Activated naive CD8-positive, alpha-beta T cell treated with anti-CD3 and anti-CD28 coated beads, Interleukin-2, amount 10 ng/mL, durations not matched to agents 7 days and 5 days (primary cell): ENCODE measurements around the gene PABPN1. TPM values are rescaled to one million over a fixed set of nuclear protein-coding genes. Genes with fewer than 3 reads are reported as not detected.

Experiments
- ATAC-seq: fragments of 150-1000 bp; cut with Tn5 transposase; one replicate; pipeline ENCODE4 v1.10.0; 2021; ENCODE audit warnings: low read depth, moderate library complexity
- POLR2A ChIA-PET: fragments of 350-600 bp; sonication (Branson Sonifier 250); formaldehyde crosslinking; loops from one replicate; lab custom pipeline; 2021; ENCODE audit warnings: antibody characterized with exemption; lab: Charles Lee
- DNase-seq: peaks from one replicate; pipeline ENCODE4 v3.0.0; 2021
- H3K27ac Mint-ChIP-seq: one replicate; pipeline ENCODE4 v1.8.0; 2022; ENCODE audit warnings: mild to moderate bottlenecking, mixed read lengths
- H3K27me3 Mint-ChIP-seq: one replicate; pipeline ENCODE4 v1.8.0; 2022; ENCODE audit warnings: mild to moderate bottlenecking, moderate library complexity, mixed read lengths
- H3K36me3 Mint-ChIP-seq: one replicate; pipeline ENCODE4 v1.8.0; 2021; ENCODE audit warnings: mild to moderate bottlenecking, mixed read lengths
- H3K4me1 Mint-ChIP-seq: one replicate; pipeline ENCODE4 v1.8.0; 2021; ENCODE audit warnings: mixed read lengths
- H3K4me3 Mint-ChIP-seq: one replicate; pipeline ENCODE4 v1.8.0; 2022; ENCODE audit warnings: mild to moderate bottlenecking, moderate library complexity, mixed read lengths
- H3K9me3 Mint-ChIP-seq: one replicate; pipeline ENCODE4 v1.8.0; 2021; ENCODE audit warnings: mixed read lengths
- total RNA-seq, 2 experiments: library from RNA; stranded (reverse); gene quantifications; one replicate each; pipeline ENCODE4 v1.2.3, GENCODE V29; 2021

The PABPN1 gene
- total RNA-seq, 2 experiments from 2014 or later, result 207 to 208 TPM

DNA sequence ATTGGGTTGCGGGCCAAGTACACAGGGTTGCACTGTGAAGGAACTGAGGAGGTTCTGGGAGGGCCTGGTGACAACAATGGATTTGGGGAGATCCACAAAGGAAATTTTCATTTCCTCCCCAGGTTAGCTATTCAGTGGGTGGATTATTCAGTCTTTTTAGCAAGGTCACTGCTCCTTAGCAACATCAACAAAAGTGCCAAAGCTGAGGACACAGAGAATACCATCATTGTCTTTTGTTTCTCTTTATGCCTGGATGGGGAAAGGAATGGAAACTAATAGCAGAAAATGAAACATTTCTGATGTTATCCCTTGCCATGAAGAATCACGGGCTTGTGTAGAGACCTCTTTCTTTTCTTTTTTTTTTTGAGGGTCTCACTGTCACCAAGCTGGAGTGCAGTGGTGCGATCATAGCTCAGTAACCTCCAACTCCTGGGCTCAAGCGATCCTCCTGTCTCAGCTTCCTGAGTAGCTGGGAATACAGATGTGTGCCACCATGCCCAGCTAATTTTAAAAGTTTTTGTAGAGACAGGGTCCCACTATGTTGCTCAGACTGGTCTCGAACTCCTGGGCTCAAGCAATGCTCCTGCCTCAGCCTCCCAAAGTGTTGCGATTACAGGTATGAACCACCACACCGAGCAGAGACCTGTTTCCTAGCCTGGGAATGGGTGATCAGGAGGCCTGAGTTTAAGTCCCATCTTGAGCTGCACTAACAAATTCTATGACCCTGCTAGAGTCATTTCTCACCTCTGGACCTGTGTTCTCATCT lies 25.1 kb upstream of the PABPN1 start:
- Mint-ChIP-seq H3K27ac (peak overlapping the region; percentile 12), H3K4me3 (no peak overlapping the region), H3K9me3 (no peaks in the 10 kb centered on the region), H3K27me3 (no peaks in the 10 kb centered on the region), H3K4me1 (peaks cover 16% of the 10 kb centered on the region), H3K36me3 (peaks cover 2% of the 10 kb centered on the region)
- POLR2A ChIA-PET, result interaction anchor here (2.9 kb wide), 1 partner anchor 25 kb away, joined by 16 read pairs; the partner anchor contains the start of gene PABPN1
- DNase-seq (no peak), ATAC-seq (no peak)

DNA sequence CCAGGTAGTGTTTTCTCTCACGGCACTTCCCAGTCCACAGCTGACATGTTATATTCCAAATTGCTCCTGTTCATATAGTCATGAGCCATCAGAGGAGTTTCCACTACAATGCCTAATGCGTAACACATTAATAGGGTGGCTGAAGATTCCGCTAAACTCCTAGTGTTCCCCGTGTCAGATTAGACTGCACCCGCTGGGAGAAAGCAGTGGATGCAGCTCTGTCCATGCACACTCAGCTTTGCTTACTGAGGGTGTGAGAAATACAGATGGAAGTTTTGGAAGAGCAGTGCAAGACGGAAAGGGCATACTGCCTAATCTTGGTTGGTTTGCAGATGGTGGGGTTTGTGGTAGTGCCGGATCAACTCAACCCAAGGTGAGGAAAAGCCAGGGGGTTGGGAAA lies 24.2 kb upstream of the PABPN1 start:
- peak overlapping the region; percentile 12 for H3K27ac Mint-ChIP-seq
- DNase-seq, result no peak
- no peak for ATAC-seq
- H3K36me3 Mint-ChIP-seq, result peaks cover 2% of the 10 kb centered on the region
- POLR2A ChIA-PET, result interaction anchor here (2.9 kb wide), 1 partner anchor 24 kb away, joined by 16 read pairs; the partner anchor contains the start of gene PABPN1
- no peaks in the 10 kb centered on the region for H3K9me3 Mint-ChIP-seq
- no peak overlapping the region for H3K4me3 Mint-ChIP-seq
- peaks cover 16% of the 10 kb centered on the region for H3K4me1 Mint-ChIP-seq
- H3K27me3 Mint-ChIP-seq, result no peaks in the 10 kb centered on the region

DNA sequence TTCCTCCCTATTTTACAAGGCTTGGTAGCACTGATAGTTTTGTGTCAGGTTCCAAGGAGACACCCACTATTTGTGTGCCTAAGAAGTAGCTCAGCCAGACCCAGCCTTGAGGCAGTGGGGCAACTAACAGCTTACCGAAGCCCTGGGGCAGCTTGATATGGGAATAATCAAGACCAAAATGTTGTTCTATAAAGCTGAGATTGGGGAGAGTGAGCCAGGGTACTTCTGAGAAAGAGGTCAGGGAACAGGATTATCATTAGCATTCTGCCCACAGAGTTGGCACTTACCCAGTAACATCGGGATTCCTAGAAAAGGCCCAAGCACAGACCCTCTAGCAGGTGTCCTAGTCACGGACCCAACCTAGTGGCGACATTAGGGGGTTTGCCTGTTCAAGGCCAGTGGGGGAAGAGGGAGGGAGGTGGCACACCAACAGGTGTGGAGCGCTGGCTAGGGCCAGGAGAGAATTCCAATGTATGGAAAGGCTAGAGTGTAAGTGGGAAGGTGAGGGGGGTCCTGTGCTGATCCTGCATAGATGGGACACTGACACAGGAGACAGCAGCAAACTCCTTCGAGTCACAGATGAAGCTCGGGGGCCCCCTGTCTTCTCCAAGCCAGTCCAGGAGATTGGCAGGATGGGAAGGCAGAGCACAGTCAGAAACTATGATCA lies 23.5 kb upstream of the PABPN1 start:
- DNase-seq (no peak), ATAC-seq (no peak)
- Mint-ChIP-seq H3K27ac (no peak overlapping the region), H3K27me3 (no peaks in the 10 kb centered on the region), H3K4me3 (no peak overlapping the region), H3K4me1 (peaks cover 19% of the 10 kb centered on the region), H3K9me3 (no peaks in the 10 kb centered on the region), H3K36me3 (peaks cover 2% of the 10 kb centered on the region)
- POLR2A ChIA-PET, result interaction anchor here (0.6 to 2.9 kb wide), 3 partner anchors 12 to 215 kb away, joined by 3 to 16 read pairs (median 3); partner anchors contain the start of genes HOMEZ and PABPN1

DNA sequence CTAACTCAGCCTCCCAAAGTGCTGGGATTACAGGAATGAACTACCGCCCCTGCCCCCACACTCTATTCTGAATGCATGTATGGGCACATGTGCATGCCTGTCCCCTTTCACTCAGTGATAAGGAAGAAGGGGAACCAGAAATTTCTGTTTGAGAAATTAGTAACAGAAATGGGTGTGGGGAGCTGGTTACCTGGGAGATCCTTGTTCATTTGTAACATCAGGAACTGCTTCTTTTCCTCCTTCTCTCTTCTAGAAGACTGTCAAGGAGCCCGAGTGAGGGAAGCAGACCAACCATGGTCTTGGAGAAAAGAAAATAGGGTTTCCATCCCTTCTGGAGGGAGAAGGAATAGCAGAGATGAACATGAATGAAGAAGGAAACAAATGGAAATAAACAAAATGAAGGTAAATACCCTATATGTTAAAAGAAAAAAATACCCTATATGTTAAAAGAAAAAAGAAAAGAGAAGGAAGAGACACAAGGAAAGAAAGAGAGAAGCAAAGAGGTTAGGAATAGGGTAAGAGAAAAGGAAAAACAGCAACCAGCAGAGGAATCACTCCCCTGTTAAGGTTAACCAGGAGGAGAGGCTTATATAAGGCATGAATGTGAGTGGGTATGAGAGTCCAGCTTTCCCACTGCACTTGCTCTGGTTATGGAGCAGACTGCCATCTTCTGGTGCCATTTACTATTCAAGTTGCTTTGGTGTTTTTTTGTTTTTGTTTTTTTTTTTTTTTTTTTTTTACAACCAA lies 21.9 kb upstream of the PABPN1 start:
- POLR2A ChIA-PET, result interaction anchor here (6.4 kb wide), 1 partner anchor 21 kb away, joined by 182 read pairs; the partner anchor contains the start of gene PABPN1
- H3K9me3 Mint-ChIP-seq, result no peaks in the 10 kb centered on the region
- peak overlapping the region; percentile 31 for H3K27ac Mint-ChIP-seq
- H3K27me3 Mint-ChIP-seq, result no peaks in the 10 kb centered on the region
- H3K36me3 Mint-ChIP-seq, result peaks cover 2% of the 10 kb centered on the region
- peaks cover 24% of the 10 kb centered on the region for H3K4me1 Mint-ChIP-seq
- H3K4me3 Mint-ChIP-seq, result peak overlapping the region; percentile 21
- DNase-seq (no peak), ATAC-seq (no peak)

DNA sequence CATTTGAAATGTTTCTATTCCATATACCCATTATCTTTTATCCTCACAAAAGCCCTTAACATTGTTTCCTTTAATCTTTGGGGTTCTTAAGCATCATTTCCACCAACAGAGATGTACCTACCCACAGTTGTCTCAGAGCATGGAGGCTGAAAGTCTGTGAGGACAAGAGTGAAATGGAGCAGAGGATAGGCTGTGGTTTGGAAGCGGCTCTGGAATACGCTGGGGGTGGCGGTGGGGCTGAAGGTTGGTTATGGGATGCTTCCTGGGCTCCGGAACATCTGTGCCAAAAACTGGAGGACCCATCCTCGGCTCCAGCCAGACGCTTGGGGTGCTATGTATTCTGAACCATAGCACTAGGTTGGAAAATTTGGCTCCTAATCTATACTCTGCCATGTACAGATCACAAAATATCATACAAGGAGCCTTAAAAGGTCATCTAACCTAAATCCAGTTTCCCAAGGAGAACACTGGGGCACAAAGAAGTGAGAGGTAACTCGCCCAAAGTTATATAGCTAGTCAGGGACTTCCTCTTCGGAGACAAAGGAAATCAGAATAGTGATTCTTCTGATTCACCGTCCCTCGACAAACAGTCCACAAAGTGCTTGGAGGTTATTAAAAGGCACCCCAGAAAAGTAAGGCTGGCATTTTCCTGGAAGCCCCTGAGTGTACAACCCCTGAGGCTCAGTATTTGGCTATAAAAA lies 21.1 kb upstream of the PABPN1 start:
- Mint-ChIP-seq H3K4me1 (peaks cover 21% of the 10 kb centered on the region), H3K27ac (peak overlapping the region; percentile 97), H3K4me3 (peak overlapping the region; percentile 94), H3K27me3 (no peaks in the 10 kb centered on the region), H3K9me3 (no peaks in the 10 kb centered on the region), H3K36me3 (peaks cover 2% of the 10 kb centered on the region)
- DNase-seq (no peak), ATAC-seq (no peak)
- POLR2A ChIA-PET, result interaction anchor here (1.6 to 6.4 kb wide), 4 partner anchors 14 to 205 kb away, joined by 11 to 182 read pairs (median 14); partner anchors contain the start of genes ACIN1, C14orf119, HOMEZ and PABPN1

DNA sequence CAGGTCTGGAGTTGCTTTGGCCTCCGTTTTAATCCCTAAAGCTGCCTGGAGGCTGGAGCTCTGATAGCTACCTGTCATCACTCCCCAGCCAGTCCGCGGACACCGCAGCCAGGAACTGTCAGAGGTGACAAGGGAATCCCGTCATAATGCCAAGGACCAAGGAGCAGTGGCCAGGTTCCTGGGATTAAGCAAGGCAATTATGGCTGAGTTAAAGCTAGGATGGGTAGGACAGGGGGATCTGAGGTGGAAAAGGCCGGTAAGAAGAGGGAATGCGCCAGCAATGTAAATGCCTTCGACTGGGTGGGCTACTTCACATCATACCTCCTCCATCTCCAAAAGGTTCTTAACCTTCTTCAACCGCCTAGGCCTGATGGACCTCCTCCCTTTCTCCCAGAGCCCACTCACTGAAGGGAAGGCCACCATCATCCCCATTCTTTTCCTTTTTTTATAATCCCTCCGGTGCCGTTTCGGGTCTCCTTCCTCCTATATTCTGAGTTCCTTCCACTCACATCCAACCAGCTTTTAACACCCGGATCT lies 20.5 kb upstream of the PABPN1 start:
- Mint-ChIP-seq H3K9me3 (no peaks in the 10 kb centered on the region), H3K4me1 (peaks cover 17% of the 10 kb centered on the region), H3K27ac (peak overlapping the region; percentile 97), H3K4me3 (peak overlapping the region; percentile 94), H3K36me3 (peaks cover 2% of the 10 kb centered on the region), H3K27me3 (peaks cover under 1% of the 10 kb centered on the region)
- peak; percentile 48 for DNase-seq
- no peak for ATAC-seq
- POLR2A ChIA-PET, result interaction anchor here (1.6 to 6.4 kb wide), 4 partner anchors 14 to 206 kb away, joined by 11 to 182 read pairs (median 14); partner anchors contain the start of genes ACIN1, C14orf119, HOMEZ and PABPN1

DNA sequence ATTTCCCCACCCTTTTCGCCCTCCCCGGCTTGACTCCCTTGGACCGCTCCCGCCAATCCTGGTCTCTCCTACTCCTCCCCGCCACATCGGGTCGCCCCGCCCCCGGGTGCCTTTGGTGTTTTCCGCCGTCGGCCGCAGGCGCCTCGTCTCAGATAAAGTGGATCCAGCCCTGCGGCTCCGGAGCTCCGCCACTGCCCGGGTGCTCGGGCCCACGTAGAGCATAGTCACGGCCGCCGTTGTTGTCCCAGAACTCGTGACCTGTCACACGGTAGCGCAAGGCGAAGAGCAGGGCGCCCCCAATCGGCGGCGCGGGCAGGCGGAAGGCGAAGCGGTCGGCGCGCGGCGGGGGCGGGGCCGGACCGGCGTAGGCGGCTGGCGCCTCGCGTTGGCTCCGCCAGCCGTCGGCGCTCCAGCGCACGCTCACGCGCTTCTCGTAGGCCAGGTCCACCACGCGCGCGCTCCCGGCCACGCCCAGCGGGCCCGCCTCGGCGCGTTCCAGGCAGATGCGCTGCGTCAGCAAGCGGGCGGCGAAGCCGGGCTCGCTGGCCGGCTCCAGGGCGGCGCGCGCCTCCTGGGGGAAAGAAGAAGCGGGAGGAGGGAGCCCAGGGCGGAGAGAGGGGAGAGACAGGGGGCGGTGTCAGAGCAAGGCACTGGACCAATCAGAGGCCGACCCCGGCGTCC lies 19.8 kb upstream of the PABPN1 start:
- DNase-seq (peak; percentile 100), ATAC-seq (peak; percentile 83)
- POLR2A ChIA-PET, result interaction anchor here (0.6 to 6.4 kb wide), 7 partner anchors 10 to 867 kb away, joined by 3 to 182 read pairs (median 12); partner anchors contain the start of genes ACIN1, C14orf119, HOMEZ and PABPN1
- peaks cover 17% of the 10 kb centered on the region for H3K4me1 Mint-ChIP-seq
- peaks cover 7% of the 10 kb centered on the region for H3K27me3 Mint-ChIP-seq
- peaks cover 2% of the 10 kb centered on the region for H3K36me3 Mint-ChIP-seq
- no peaks in the 10 kb centered on the region for H3K9me3 Mint-ChIP-seq
- peak overlapping the region; percentile 96 for H3K4me3 Mint-ChIP-seq
- H3K27ac Mint-ChIP-seq, result peak overlapping the region; percentile 97

DNA sequence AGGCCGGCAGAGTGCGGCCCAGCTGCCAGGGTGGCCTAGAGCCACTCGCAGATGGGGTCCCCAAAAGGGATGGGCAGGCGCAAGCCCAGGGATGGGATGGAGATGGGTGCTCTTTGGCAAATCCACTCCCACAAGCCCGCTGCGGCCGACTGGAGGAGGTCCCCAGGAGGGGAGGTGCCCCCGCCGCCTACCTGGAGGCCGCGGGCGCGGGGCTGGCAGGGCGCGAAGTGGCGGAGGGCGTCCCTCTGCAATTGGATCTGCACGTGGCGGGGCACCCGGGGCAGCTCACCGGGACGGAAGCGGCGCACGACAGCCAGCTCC lies 19.3 kb upstream of the PABPN1 start:
- peaks cover 7% of the 10 kb centered on the region for H3K27me3 Mint-ChIP-seq
- H3K9me3 Mint-ChIP-seq, result no peaks in the 10 kb centered on the region
- H3K27ac Mint-ChIP-seq, result peak overlapping the region; percentile 97
- POLR2A ChIA-PET, result interaction anchor here (0.6 to 6.4 kb wide), 10 partner anchors 9 to 867 kb away, joined by 3 to 182 read pairs (median 12); partner anchors contain the start of genes ACIN1, C14orf119, DCAF11 and HOMEZ
- H3K4me3 Mint-ChIP-seq, result peak overlapping the region; percentile 96
- no peak for DNase-seq
- peaks cover 17% of the 10 kb centered on the region for H3K4me1 Mint-ChIP-seq
- peaks cover 2% of the 10 kb centered on the region for H3K36me3 Mint-ChIP-seq
- peak; percentile 24 for ATAC-seq

DNA sequence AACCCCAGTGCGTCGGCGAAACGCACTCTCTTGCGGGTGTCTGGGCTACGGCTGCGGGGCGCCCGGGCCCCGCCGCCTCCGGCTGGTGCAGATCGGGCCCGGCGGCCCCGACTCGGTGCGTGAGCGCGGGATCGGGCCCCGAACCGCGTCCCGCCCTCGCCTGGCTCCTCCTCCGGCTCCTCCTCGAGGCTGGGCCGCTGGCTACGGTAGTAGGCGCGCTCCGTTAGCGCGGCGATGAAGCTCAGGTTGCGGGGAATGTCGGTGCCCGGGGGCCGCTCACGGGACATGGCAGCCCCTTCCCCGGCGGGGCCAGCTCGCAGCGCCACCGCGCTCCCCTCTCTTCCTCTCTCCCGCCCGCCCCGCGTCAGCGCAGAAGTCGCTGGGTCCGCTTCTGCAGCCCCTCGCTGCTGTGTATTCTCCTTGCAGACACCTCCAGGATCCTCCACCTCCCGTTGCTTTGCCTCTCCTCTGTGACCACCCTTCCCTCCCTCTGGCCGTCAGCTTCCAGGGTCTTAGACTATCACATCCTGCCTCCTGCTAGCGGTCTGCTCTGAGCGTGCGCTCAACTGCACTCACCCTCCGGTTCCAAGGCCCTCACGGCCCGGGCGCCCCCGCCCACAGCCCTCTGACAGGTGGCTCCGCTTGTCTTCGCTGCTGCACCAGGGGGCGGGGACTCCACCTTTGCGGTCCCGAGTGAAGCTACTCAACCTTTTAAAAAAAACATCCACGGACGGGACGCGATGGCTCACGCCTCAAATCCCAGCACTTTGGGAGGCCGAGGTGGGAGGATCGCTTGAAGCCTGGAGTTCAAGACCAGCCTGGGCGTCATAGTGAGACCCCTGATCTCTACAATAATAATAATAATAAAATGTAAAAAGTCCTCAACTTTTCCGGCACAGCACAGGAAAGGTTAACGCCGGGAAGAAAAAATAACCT lies 18.7 kb upstream of the PABPN1 start, which contains the start of gene PPP1R3E:
PPP1R3E (minus strand) TSS at position 570 of the 936 bp plus-strand sequence; CDS start at position 287, 283 bp downstream.
- Mint-ChIP-seq H3K9me3 (no peaks in the 10 kb centered on the region), H3K4me1 (peaks cover 20% of the 10 kb centered on the region), H3K27ac (peak within 1 kb of the TSS; percentile 100), H3K27me3 (peaks cover 12% of the 10 kb centered on the region), H3K36me3 (peaks cover under 1% of the 10 kb centered on the region), H3K4me3 (peak within 1 kb of the TSS; percentile 96)
- peak; percentile 86 for DNase-seq
- ATAC-seq, result peak; percentile 37
- POLR2A ChIA-PET, result interaction anchor here (0.6 to 6.4 kb wide), 13 partner anchors 9 to 1866 kb away, joined by 3 to 182 read pairs (median 4); partner anchors contain the start of genes ACIN1, C14orf119, DCAF11 and HOMEZ

DNA sequence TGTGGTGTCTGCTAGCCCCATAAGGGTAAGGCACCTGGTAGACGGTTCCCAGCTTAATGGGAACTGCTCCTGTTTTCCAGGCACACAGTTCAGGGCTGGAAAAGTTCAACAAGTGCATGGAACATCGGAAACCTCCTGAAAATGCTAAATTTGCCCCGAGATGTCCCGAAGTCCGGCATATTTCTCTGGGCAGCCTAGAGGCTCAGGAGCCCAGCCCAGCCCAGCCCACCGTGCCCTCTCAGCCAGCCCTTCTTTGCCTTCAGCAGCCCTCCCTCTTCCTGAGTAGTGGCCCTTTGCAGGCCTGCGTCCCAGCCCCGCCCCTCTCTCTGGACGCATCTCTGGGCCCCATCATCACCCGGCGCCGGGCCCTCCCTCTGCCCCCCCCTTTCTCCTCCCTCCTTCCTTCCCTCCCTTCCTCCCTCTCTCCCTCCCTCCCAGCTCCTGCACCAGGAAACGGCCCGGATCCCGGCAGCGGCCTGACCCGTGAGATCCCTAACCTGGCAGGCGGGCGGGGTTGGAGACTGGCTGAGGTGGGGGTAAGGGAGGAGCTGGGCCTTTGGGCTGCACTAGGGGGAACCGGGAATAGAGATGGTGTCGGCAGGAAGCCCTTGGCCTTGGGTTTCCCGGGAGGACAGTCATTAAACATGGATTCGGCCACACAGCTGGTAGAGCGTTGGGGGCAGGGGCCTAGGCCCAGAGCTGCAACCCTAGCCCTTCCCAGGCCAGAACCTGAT lies 14.7 kb upstream of the PABPN1 start, which contains the start of gene BCL2L2:
BCL2L2 (plus strand) TSS at position 422 of the 734 bp plus-strand sequence. CDS start 935 bp downstream, outside the sequence.
- H3K9me3 Mint-ChIP-seq, result no peaks in the 10 kb centered on the region
- ATAC-seq (no peak), DNase-seq (peak; percentile 49)
- POLR2A ChIA-PET, result interaction anchor here (0.6 to 3.4 kb wide), 2 partner anchors 14 to 434 kb away, joined by 4 to 21 read pairs; partner anchors contain the start of gene PABPN1
- H3K36me3 Mint-ChIP-seq, result peaks cover 2% of the 10 kb centered on the region
- H3K27me3 Mint-ChIP-seq, result peaks cover 14% of the 10 kb centered on the region
- peaks cover 13% of the 10 kb centered on the region for H3K4me1 Mint-ChIP-seq
- H3K4me3 Mint-ChIP-seq, result peak within 1 kb of the TSS; percentile 80
- H3K27ac Mint-ChIP-seq, result peak within 1 kb of the TSS; percentile 76
